HCT116 (cell line): ENCODE measurements around the gene RNF182. TPM values are rescaled to one million over a fixed set of nuclear protein-coding genes. Genes with fewer than 3 reads are reported as not detected.

Experiments used
- ATAC-seq: fragments of 200-7000 bp; cut with Tn5 transposase; 2 replicates; pipeline ENCODE4 v1.9.1; 2020; ENCODE audit warnings: mild to moderate bottlenecking, moderate library complexity
- BruUV-seq: library from RNA; stranded (reverse); fragments of 400-500 nt; replicated peaks from 2 replicates; lab custom pipeline; 2021; lab: Mats Ljungman, UMichigan
- CTCF ChIA-PET: fragments of 300-600 bp; sonication (Branson Sonifier 250); formaldehyde crosslinking; loops from one replicate; lab custom pipeline; 2021; ENCODE audit warnings: antibody characterized with exemption; lab: Charles Lee
- POLR2A ChIA-PET: fragments of 300-600, 350-600 bp; sonication (Branson Sonifier 250); formaldehyde crosslinking; loops from one replicate; lab custom pipeline; 2021; ENCODE audit warnings: antibody characterized with exemption; lab: Charles Lee
- RAD21 ChIA-PET, 2 experiments: fragments of 300-600 bp; sonication (Branson Sonifier 250); formaldehyde crosslinking; loops; one replicate each; lab custom pipeline; 2023; ENCODE audit warnings: low total read pairs in 2 of 2; ENCODE audit not compliant: uncharacterized antibody in 2 of 2, unreplicated experiment in 2 of 2, low non-redundant PET in 1 of 2; lab: Charles Lee
- DNase-seq: peaks from one replicate; pipeline ENCODE4 v3.0.0-alpha.2; 2010; ENCODE audit warnings: low read depth, low spot score
- H2AFZ ChIP-seq: fragments of 200-600 bp; shearing (Covaris generic), sonication (generic); 2 replicates; pipeline ENCODE4 v1.6.1; 2017; ENCODE audit warnings: low read depth, mixed run types, mixed read lengths, antibody characterized with exemption, low read length; ENCODE audit not compliant: poor library complexity, severe bottlenecking
- H3K27ac ChIP-seq: 2 replicates; pipeline ENCODE4 v1.5.1; 2012; ENCODE audit warnings: low read depth, low read length
- H3K27me3 ChIP-seq: fragments of 200-600 bp; sonication (generic); 2 replicates; pipeline ENCODE4 v1.6.1; 2016; ENCODE audit warnings: mixed run types, low read length, mixed read lengths; ENCODE audit not compliant: insufficient read depth
- H3K36me3 ChIP-seq, 2 experiments: fragments of 200-500 bp in 1 of 2; fragments of 200-600 bp in 1 of 2; sonication (Bioruptor generic) in 1 of 2; sonication (generic) in 1 of 2; 2 replicates each; pipeline versions ENCODE4 v1.5.1 to v1.6.1; 2014 to 2016; ENCODE audit warnings: low read length in 2 of 2, inconsistent platforms in 1 of 2, mixed read lengths in 1 of 2, mixed run types in 1 of 2; ENCODE audit not compliant: insufficient read depth in 2 of 2, control insufficient read depth in 1 of 2
- H3K4me1 ChIP-seq, 2 experiments: fragments of 200-600 bp in 1 of 2; sonication (generic) in 1 of 2; 2 replicates each; pipeline versions ENCODE4 v1.5.1 to v1.6.1; 2012 to 2017; ENCODE audit warnings: low read length in 2 of 2, inconsistent platforms in 1 of 2, mild to moderate bottlenecking in 1 of 2, mixed read lengths in 1 of 2, mixed run types in 1 of 2, moderate library complexity in 1 of 2; ENCODE audit not compliant: insufficient read depth in 2 of 2, control insufficient read depth in 1 of 2
- H3K4me2 ChIP-seq: fragments of 200-600 bp; sonication (generic); 2 replicates; pipeline ENCODE4 v1.6.1; 2017; ENCODE audit warnings: mixed run types, low read length, mixed read lengths
- H3K4me3 ChIP-seq, 2 experiments: fragments of 200-600 bp in 1 of 2; sonication (generic) in 1 of 2; replicated peaks in 1 of 2; 2 replicates each; pipeline ENCODE4 v1.5.1; 2011 to 2016; ENCODE audit warnings: low read length in 2 of 2, control low read depth in 1 of 2, low read depth in 1 of 2, mild to moderate bottlenecking in 1 of 2, mixed read lengths in 1 of 2, mixed run types in 1 of 2
- H3K79me2 ChIP-seq: fragments of 200-600 bp; sonication (generic); 2 replicates; pipeline ENCODE4 v1.6.1; 2017; ENCODE audit warnings: mild to moderate bottlenecking, mixed run types, low read length, moderate library complexity, mixed read lengths; ENCODE audit not compliant: insufficient read depth
- H3K9ac ChIP-seq: fragments of 200-600 bp; sonication (generic); 2 replicates; pipeline ENCODE4 v1.6.1; 2016; ENCODE audit warnings: low read length, mixed read lengths
- H3K9me2 ChIP-seq: fragments of 200-600 bp; sonication (generic), shearing (Covaris generic); 2 replicates; pipeline ENCODE4 v1.6.1; 2017; ENCODE audit warnings: mixed run types, mild to moderate bottlenecking, moderate library complexity; ENCODE audit not compliant: insufficient read depth
- H3K9me3 ChIP-seq, 2 experiments: fragments of 200-500 bp in 1 of 2; fragments of 200-600 bp in 1 of 2; sonication (Bioruptor generic) in 1 of 2; sonication (generic) in 1 of 2; 2 replicates each; pipeline ENCODE4 v1.6.1; 2014 to 2017; ENCODE audit warnings: low read length in 2 of 2, mixed read lengths in 2 of 2, inconsistent platforms in 1 of 2, low read depth in 1 of 2, mild to moderate bottlenecking in 1 of 2, mixed run types in 1 of 2, moderate library complexity in 1 of 2; ENCODE audit not compliant: control insufficient read depth in 1 of 2, insufficient read depth in 1 of 2
- H4K20me1 ChIP-seq: fragments of 200-600 bp; sonication (generic), shearing (Covaris generic); 2 replicates; pipeline ENCODE4 v1.6.1; 2017; ENCODE audit warnings: mixed run types, mild to moderate bottlenecking, moderate library complexity; ENCODE audit not compliant: insufficient read depth
- ATF3 ChIP-seq: IDR thresholded peaks from 2 replicates; pipeline ENCODE4 v1.6.1; 2012
- CBX3 ChIP-seq: IDR thresholded peaks from 2 replicates; pipeline ENCODE4 v1.6.1; 2012; ENCODE audit warnings: low read depth
- CEBPB ChIP-seq: IDR thresholded peaks from 2 replicates; pipeline ENCODE4 v1.6.1; 2012; ENCODE audit warnings: low read depth
- CTCF ChIP-seq, 3 experiments: fragments of 200-600 bp in 1 of 3; sonication (generic) in 1 of 3; IDR thresholded peaks in 2 of 3; conservative IDR thresholded peaks in 1 of 3; 2 replicates each; pipeline ENCODE4 v1.5.1; 2012 to 2017; ENCODE audit warnings: low read depth in 2 of 3, low read length in 2 of 3, antibody characterized with exemption in 1 of 3, borderline replicate concordance in 1 of 3, control low read depth in 1 of 3, mild to moderate bottlenecking in 1 of 3, mixed read lengths in 1 of 3, mixed run types in 1 of 3, moderate library complexity in 1 of 3; ENCODE audit not compliant: insufficient read depth in 1 of 3
- EGR1 ChIP-seq: IDR thresholded peaks from 2 replicates; pipeline ENCODE4 v1.6.1; 2012; ENCODE audit warnings: low read depth
- ELF1 ChIP-seq: IDR thresholded peaks from 2 replicates; pipeline ENCODE4 v1.6.1; 2012; ENCODE audit warnings: low read depth, borderline replicate concordance
- EZH2phosphoT487 ChIP-seq: fragments of 200-600 bp; IDR thresholded peaks from 2 replicates; pipeline ENCODE4 v1.6.1; 2018; ENCODE audit warnings: antibody characterized with exemption, borderline replicate concordance
- FOSL1 ChIP-seq: IDR thresholded peaks from 2 replicates; pipeline ENCODE4 v1.6.1; 2012; ENCODE audit warnings: low read depth
- JUND ChIP-seq: IDR thresholded peaks from 2 replicates; pipeline ENCODE4 v1.6.1; 2012
- MAX ChIP-seq: IDR thresholded peaks from 2 replicates; pipeline ENCODE4 v1.6.1; 2012
- POLR2A ChIP-seq: IDR thresholded peaks from 2 replicates; pipeline ENCODE4 v1.7.0; 2011; ENCODE audit warnings: borderline replicate concordance; ENCODE audit not compliant: insufficient read depth, insufficient read length; ENCODE audit errors: extremely low read depth
- POLR2AphosphoS5 ChIP-seq: IDR thresholded peaks from 2 replicates; pipeline ENCODE4 v1.6.1; 2011; ENCODE audit warnings: mild to moderate bottlenecking, low read depth, low read length, moderate library complexity
- RAD21 ChIP-seq: IDR thresholded peaks from 2 replicates; pipeline ENCODE4 v1.6.1; 2012; ENCODE audit warnings: low read depth, mild to moderate bottlenecking
- SIN3A ChIP-seq: IDR thresholded peaks from 2 replicates; pipeline ENCODE4 v1.6.1; 2012; ENCODE audit warnings: low read depth
- SP1 ChIP-seq: IDR thresholded peaks from 2 replicates; pipeline ENCODE4 v1.6.1; 2012; ENCODE audit warnings: low read depth
- SRF ChIP-seq: IDR thresholded peaks from 2 replicates; pipeline ENCODE4 v1.6.1; 2012; ENCODE audit warnings: low read depth
- YY1 ChIP-seq: IDR thresholded peaks from 2 replicates; pipeline ENCODE4 v1.6.1; 2011; ENCODE audit warnings: low read length, low read depth, moderate library complexity, mild to moderate bottlenecking; ENCODE audit not compliant: insufficient replicate concordance; ENCODE audit errors: extremely low read depth
- ZNF274 ChIP-seq: fragments of 200-500 bp; sonication (Bioruptor generic); IDR thresholded peaks from 2 replicates; pipeline ENCODE4 v1.6.1; 2014; ENCODE audit warnings: mild to moderate bottlenecking, low read depth, low read length, inconsistent platforms
- intact Hi-C: fragments of 100-400 bp; cut with micrococcal nuclease; formaldehyde crosslinking; loops from 2 replicates; pipeline ENCODE4 v1.10.0; 2022
- total RNA-seq: library from RNA; stranded (reverse); gene quantifications from one replicate; pipeline ENCODE4 v1.2.1, GENCODE V29; 2021; ENCODE audit not compliant: unreplicated experiment

RNF182 gene
- total RNA-seq, 1 experiment from 2014 or later: 6.5 TPM

GRCh38 chr6:13913226-13914001 lies 11.3 kb upstream of the RNF182 start:
- RAD21 ChIA-PET: interaction anchor here (0.7 to 2.0 kb wide), 7 partner anchors 11 to 154 kb away, joined by 3 to 8 read pairs (median 3); partner anchors contain the start of gene RNF182 (in 1 of the 2)
- intact Hi-C loops: loop anchor here (1.0 kb wide), 1 partner anchor 153 kb away; no protein-coding TSS in a partner anchor
- Histone ChIP-seq H3K36me3 (no peaks in the 10 kb centered on the region), H3K9ac (no peak overlapping the region), H3K9me2 (no peaks in the 10 kb centered on the region), H3K9me3 (no peaks in the 10 kb centered on the region), H3K4me3 (no peak overlapping the region), H3K27me3 (no peaks in the 10 kb centered on the region), H3K4me1 (peaks cover 7 to 23% of the 10 kb centered on the region in 2 experiments; a peak in 3 of 4 replicates), H3K27ac (no peak overlapping the region), H4K20me1 (no peaks in the 10 kb centered on the region), H3K79me2 (no peaks in the 10 kb centered on the region), H3K4me2 (peak overlapping the region; percentile 55), H2AFZ (peak overlapping the region; percentile 90)
- DNase-seq: no peak
- no TSS peak for BruUV-seq
- CTCF ChIA-PET: interaction anchor here (0.8 to 4.2 kb wide), 11 partner anchors 9 to 232 kb away, joined by 3 to 39 read pairs (median 3); partner anchors contain the start of gene RNF182
- no peak for ATAC-seq
- 0 out of 2 replicates have a peak, but pooled peaks have one; percentile 12 for TF ChIP-seq SP1
- no peak for TF ChIP-seq CBX3
- POLR2A ChIA-PET: interaction anchor here (0.9 to 1.1 kb wide), 2 partner anchors 133 to 144 kb away, joined by 3 read pairs; no protein-coding TSS in a partner anchor

- Histone ChIP-seq H3K36me3 (no peaks in the 10 kb centered on the region), H3K9me3 (no peaks in the 10 kb centered on the region), H3K27me3 (no peaks in the 10 kb centered on the region), H3K9me2 (no peaks in the 10 kb centered on the region), H3K4me2 (no peak overlapping the region), H3K9ac (no peak overlapping the region), H4K20me1 (no peaks in the 10 kb centered on the region), H2AFZ (peak overlapping the region; percentile 90), H3K79me2 (no peaks in the 10 kb centered on the region), H3K4me1 (peaks cover 5 to 23% of the 10 kb centered on the region in 2 experiments; a peak in 3 of 4 replicates), H3K4me3 (no peak overlapping the region), H3K27ac (no peak overlapping the region)
- ChIA-PET RAD21 (interaction anchor here in 1 of 2 experiments (0.7 kb wide), 1 partner anchor 87 kb away, joined by 3 read pairs; no protein-coding TSS in a partner anchor), POLR2A (interaction anchor here (0.9 kb wide), 1 partner anchor 143 kb away, joined by 3 read pairs; no protein-coding TSS in a partner anchor), CTCF (interaction anchor here (2.4 to 4.2 kb wide), 2 partner anchors 133 to 151 kb away, joined by 32 to 39 read pairs; no protein-coding TSS in a partner anchor)
- intact Hi-C loops: no loop called here
- BruUV-seq: no TSS peak
- DNase-seq (no peak), ATAC-seq (no peak)
- TF ChIP-seq SRF (no peak), ELF1 (no peak), EGR1 (no peak), ATF3 (no peak), ZNF274 (no peak), SP1 (no peak), EZH2phosphoT487 (no peak), YY1 (no peak), MAX (no peak), POLR2A (no peak), SIN3A (no peak), CTCF (IDR thresholded peaks at IDR 0.05 in 2 of 3, conservative IDR thresholded peaks at IDR 0.05 in 1 of 3; ENCODE audit: borderline replicate concordance in 1 of 3, insufficient read depth in 1 of 3, low read depth in 2 of 3, low read length in 2 of 3) (no peak), POLR2AphosphoS5 (no peak), FOSL1 (no peak), CBX3 (no peak), CEBPB (no peak), JUND (no peak), RAD21 (no peak)
Measured at GRCh38 chr6:13914351-13914750, 10.4 kb upstream of the RNF182 start.
